ENCODE data around the gene LOXL1.

The LOXL1 gene

GRCh38 chr15:73979636-73980035 lies 53.4 kb downstream of the LOXL1 start:
- TF ChIP-seq, protein P1, sequence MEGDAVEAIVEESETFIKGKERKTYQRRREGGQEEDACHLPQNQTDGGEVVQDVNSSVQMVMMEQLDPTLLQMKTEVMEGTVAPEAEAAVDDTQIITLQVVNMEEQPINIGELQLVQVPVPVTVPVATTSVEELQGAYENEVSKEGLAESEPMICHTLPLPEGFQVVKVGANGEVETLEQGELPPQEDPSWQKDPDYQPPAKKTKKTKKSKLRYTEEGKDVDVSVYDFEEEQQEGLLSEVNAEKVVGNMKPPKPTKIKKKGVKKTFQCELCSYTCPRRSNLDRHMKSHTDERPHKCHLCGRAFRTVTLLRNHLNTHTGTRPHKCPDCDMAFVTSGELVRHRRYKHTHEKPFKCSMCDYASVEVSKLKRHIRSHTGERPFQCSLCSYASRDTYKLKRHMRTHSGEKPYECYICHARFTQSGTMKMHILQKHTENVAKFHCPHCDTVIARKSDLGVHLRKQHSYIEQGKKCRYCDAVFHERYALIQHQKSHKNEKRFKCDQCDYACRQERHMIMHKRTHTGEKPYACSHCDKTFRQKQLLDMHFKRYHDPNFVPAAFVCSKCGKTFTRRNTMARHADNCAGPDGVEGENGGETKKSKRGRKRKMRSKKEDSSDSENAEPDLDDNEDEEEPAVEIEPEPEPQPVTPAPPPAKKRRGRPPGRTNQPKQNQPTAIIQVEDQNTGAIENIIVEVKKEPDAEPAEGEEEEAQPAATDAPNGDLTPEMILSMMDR (IDR thresholded peaks at IDR 0.05; ENCODE audit: extremely low read depth, missing control alignments): no peak
- DNase-seq (ENCODE audit: low spot score): no peak

DNA sequence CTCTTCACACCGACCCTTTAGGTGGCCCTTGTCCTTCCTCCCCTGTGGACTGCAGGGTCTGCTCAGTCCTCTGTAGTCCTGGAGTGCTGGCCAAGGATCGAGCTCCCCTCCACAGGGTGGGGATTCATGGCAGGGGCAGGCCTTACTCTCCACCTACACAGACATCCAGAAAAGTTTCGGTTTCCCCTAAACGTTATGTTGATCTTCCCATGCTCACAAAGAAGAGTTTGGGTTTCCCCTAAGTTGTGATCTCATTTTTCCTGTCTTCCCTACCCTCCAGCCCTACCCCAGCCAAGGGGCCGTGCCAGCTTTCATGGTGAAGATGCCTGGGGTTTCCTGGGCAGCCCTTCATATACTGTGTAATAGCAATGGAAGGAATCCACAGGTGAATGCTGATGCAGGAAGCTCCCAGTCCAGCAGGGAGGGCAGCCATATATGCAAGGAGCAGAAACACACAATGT lies 55.5 kb downstream of the LOXL1 start:
- no peak for DNase-seq (ENCODE audit: low spot score)
- TF ChIP-seq, protein P1 (IDR thresholded peaks at IDR 0.05; ENCODE audit: extremely low read depth, missing control alignments): no peak

- DNase-seq (ENCODE audit: low spot score): no peak
- TF ChIP-seq, protein P1 (IDR thresholded peaks at IDR 0.05; ENCODE audit: extremely low read depth, missing control alignments): no peak
Observed at GRCh38 chr15:73982222-73982962, 56.1 kb downstream of the LOXL1 start.

DNA sequence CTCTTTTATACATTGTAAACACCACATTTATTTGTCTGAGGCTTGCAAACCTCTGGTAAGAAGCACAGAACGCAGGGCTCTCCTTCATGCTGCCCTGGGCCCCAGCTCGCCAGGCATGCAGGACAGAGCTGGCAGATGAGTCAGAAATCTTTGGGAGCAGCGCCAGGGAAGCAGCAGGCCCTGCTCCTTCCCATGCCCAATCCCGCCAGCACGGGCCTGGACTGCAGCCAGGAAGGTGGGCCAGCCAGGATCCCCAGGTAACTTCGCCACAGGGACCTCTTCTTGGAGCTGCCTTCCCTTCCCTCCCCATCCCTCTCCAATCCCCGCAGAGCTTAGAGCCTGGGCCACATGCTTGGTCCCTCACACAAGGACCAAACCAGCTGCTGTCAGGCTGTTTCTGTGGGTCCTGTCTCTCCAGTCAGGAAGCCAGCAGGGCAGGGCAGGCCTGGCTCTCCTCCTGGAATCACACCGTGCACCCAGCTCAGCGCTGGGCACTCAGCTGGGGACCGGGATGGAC lies 57.0 kb downstream of the LOXL1 start:
- TF ChIP-seq, protein P1 (IDR thresholded peaks at IDR 0.05; ENCODE audit: extremely low read depth, missing control alignments): no peak
- no peak for DNase-seq (ENCODE audit: low spot score)

DNA sequence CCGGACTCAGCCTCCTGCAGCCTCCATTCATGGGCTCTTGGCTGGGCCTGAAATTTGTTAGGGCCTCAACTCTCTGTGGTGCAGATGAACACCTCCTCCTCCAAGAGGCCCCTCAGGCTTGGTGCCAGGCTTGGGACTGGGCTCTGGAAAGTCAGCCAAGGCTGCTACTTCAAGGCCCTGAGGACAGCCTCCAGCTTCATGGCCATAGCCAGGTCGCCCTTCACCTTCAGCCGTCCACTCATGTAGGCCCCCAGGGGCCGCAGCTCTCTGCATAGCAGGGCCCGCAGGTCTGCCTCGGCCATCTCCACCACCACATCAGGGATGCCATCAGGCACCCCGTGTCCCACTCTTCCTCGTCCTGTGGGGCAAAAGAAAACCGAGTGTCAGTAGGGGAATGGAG lies 57.5 kb downstream of the LOXL1 start:
- no peak for DNase-seq (ENCODE audit: low spot score)
- TF ChIP-seq, protein P1 (IDR thresholded peaks at IDR 0.05; ENCODE audit: extremely low read depth, missing control alignments): no peak

DNA sequence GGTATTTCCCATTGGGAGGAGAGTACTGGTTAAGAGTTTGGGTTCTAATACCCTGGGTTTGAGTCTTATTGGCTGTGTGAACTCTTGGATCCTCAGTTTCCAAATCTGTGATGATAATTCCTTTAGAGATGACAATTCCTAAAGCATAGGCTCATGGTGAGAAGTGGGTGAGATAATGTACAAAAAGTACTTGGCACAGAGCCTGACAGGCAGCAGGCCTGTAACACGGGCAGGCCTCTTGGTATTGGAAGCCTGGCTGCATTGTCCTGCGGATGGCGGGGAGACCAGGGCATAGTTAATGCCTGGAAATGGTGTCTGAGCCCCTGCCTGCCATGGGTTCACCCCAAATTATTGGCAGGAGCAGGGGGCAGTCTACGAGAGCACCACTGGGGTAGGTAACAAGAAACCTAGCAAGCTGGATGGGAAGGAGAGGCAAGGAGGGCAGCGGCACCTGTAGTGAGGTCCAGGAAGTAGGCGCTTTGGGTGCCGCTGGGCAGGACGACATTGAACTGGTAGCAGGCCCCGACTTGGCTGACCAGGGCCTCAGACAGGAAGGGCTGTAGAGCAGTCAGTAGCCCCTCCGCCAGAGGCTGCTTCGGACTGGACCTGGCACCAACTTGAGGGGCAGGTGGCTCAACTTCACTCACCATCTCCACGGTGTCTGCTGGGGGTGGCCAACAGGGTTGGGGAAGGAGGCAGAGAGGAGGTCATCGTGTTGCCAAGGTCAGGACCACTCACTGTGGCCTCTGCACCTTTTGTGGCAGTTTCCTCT lies 58.1 kb downstream of the LOXL1 start:
- no peak for DNase-seq (ENCODE audit: low spot score)
- TF ChIP-seq, protein P1 (IDR thresholded peaks at IDR 0.05; ENCODE audit: extremely low read depth, missing control alignments): no peak
